K562 (cell line): ENCODE data around the gene SPRY2. TPM values are rescaled to one million over a fixed set of nuclear protein-coding genes. Genes with fewer than 3 reads are reported as not detected.

Source experiments
- ATF1 ChIP-seq, 2 experiments: fragments of 450-650 bp in 1 of 2; IDR thresholded peaks; 2 replicates each; pipeline ENCODE4 v1.6.1; 2016; ENCODE audit warnings: missing compliant biosample characterization in 1 of 2, missing genetic modification characterization in 1 of 2
- CBFA2T2 ChIP-seq: fragments of 450-650 bp; conservative IDR thresholded peaks from 2 replicates; pipeline ENCODE4 v1.6.1; 2017; ENCODE audit warnings: mild to moderate bottlenecking
- COPS2 ChIP-seq: fragments of 450-650 bp; conservative IDR thresholded peaks from 2 replicates; pipeline ENCODE4 v1.6.1; 2016; ENCODE audit warnings: mild to moderate bottlenecking, moderate library complexity
- MTA3 ChIP-seq: fragments of 450-650 bp; formaldehyde crosslinking; IDR thresholded peaks from 2 replicates; pipeline ENCODE4 v1.6.1; 2017; ENCODE audit warnings: mild to moderate bottlenecking, borderline replicate concordance
- NONO ChIP-seq, 2 experiments: fragments of 200-400 bp in 1 of 2; fragments of 450-650 bp in 1 of 2; formaldehyde crosslinking in 1 of 2; IDR thresholded peaks; 2 replicates each; pipeline ENCODE4 v1.6.1; 2017; ENCODE audit warnings: low read depth in 2 of 2, mild to moderate bottlenecking in 2 of 2, moderate library complexity in 2 of 2, low read length in 1 of 2
- PCBP1 ChIP-seq: fragments of 200-400 bp; formaldehyde crosslinking; IDR thresholded peaks from 2 replicates; pipeline ENCODE4 v1.6.1; 2018; ENCODE audit warnings: mild to moderate bottlenecking, low read depth, low read length; ENCODE audit not compliant: poor library complexity, severe bottlenecking
- SIN3B ChIP-seq: fragments of 450-650 bp; IDR thresholded peaks from 2 replicates; pipeline ENCODE4 v1.6.1; 2017; ENCODE audit warnings: low read depth, mild to moderate bottlenecking, moderate library complexity
- SP1 ChIP-seq: sonication (generic); formaldehyde crosslinking; IDR thresholded peaks from 2 replicates; pipeline ENCODE4 v1.8.1; 2022; ENCODE audit warnings: mild to moderate bottlenecking, missing genetic modification reagents
- SRSF7 ChIP-seq: fragments of 200-400 bp; formaldehyde crosslinking; optimal IDR thresholded peaks from 2 replicates; pipeline ENCODE3; 2017; ENCODE audit warnings: mild to moderate bottlenecking, low read depth, low read length
- TAF1 ChIP-seq: IDR thresholded peaks from 2 replicates; pipeline ENCODE4 v1.6.1; 2011; ENCODE audit warnings: mild to moderate bottlenecking, low read length, moderate library complexity; ENCODE audit not compliant: insufficient read depth, control insufficient read depth, severe bottlenecking; ENCODE audit errors: extremely low read depth
- ZFX ChIP-seq: sonication (generic); formaldehyde crosslinking; IDR thresholded peaks from 2 replicates; pipeline ENCODE4 v1.8.0; 2022; ENCODE audit warnings: mild to moderate bottlenecking, missing genetic modification reagents, moderate library complexity
- polyA plus RNA-seq, 8 experiments: library from polyadenylated mRNA; depleted of rRNA in 4 of 8; stranded (reverse) in 5 of 8; unstranded in 3 of 8; fragments of >200 nt; fragmentation: Nextera tagmentation in 2 of 8; fragmentation: Illumina TruSeq in 1 of 8; extraction: Ambion mirVana in 2 of 8; extraction: Trizol in 1 of 8; gene quantifications; 2 replicates each; pipeline versions ENCODE4 v1.2.1 to v1.2.3, GENCODE V29; 2011 to 2014; ENCODE audit warnings: inconsistent platforms in 1 of 8, missing spikeins in 1 of 8
- total RNA-seq, 7 experiments: library from RNA; depleted of rRNA in 6 of 7; stranded (reverse); fragments of >200 nt in 6 of 7; fragmentation: Illumina TruSeq in 2 of 7; extraction: Trizol in 2 of 7; gene quantifications; 2 replicates each; pipeline versions ENCODE4 v1.2.1 to v1.2.3, GENCODE V29; 2011 to 2021; ENCODE audit warnings: low replicate concordance in 1 of 7
- TF ChIP-seq, protein P1 (sequence below), 2 experiments: fragments of 200-800 bp in 1 of 2; sonication (Bioruptor generic) in 1 of 2; sonication (generic) in 1 of 2; formaldehyde crosslinking in 1 of 2; IDR thresholded peaks in 1 of 2; conservative IDR thresholded peaks in 1 of 2; 2 replicates each; pipeline versions ENCODE4 v1.5.0 to v1.6.1; 2016 to 2020; ENCODE audit warnings: missing compliant biosample characterization in 1 of 2, missing genetic modification characterization in 1 of 2, missing genetic modification reagents in 1 of 2
- TF ChIP-seq, protein P2 (sequence below): fragments of 250-450 bp; sonication (Bioruptor Pico); IDR thresholded peaks from 2 replicates; pipeline ENCODE4 v1.4.0; 2020

SPRY2 gene
- total and polyA plus RNA-seq, 9 of the 15 experiments (the other 6 are each of a cell fraction or from before 2014, with no cell fraction given), result 1.8 to 7.8 (median 3.4) TPM

- TF ChIP-seq COPS2, result no peak
- TF ChIP-seq CBFA2T2, result no peak
- TF ChIP-seq SRSF7, result no peak
- TF ChIP-seq SP1, result no peak
- peak; percentile 68 for TF ChIP-seq PCBP1
- TF ChIP-seq MTA3, result peak; percentile 38; the same call in 1 of the 2 replicates
- TF ChIP-seq NONO (IDR thresholded peaks at IDR 0.05; ENCODE audit: low read depth in 2 of 2, low read length in 1 of 2), result no peak
- TF ChIP-seq ZFX (CRISPR knock-in tag), result peak; percentile 60
- TF ChIP-seq, protein P1, sequence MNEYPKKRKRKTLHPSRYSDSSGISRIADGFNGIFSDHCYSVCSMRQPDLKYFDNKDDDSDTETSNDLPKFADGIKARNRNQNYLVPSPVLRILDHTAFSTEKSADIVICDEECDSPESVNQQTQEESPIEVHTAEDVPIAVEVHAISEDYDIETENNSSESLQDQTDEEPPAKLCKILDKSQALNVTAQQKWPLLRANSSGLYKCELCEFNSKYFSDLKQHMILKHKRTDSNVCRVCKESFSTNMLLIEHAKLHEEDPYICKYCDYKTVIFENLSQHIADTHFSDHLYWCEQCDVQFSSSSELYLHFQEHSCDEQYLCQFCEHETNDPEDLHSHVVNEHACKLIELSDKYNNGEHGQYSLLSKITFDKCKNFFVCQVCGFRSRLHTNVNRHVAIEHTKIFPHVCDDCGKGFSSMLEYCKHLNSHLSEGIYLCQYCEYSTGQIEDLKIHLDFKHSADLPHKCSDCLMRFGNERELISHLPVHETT (CRISPR knock-in tag; conservative IDR thresholded peaks at IDR 0.05 in 1 of 2, IDR thresholded peaks at IDR 0.05 in 1 of 2), result 0 out of 4 replicates have a peak, but pooled peaks of 1 of the 2 experiments have one; percentile 35
- TF ChIP-seq SIN3B, result 0 out of 2 replicates have a peak, but pooled peaks have one; percentile 30
- TF ChIP-seq, protein P2, sequence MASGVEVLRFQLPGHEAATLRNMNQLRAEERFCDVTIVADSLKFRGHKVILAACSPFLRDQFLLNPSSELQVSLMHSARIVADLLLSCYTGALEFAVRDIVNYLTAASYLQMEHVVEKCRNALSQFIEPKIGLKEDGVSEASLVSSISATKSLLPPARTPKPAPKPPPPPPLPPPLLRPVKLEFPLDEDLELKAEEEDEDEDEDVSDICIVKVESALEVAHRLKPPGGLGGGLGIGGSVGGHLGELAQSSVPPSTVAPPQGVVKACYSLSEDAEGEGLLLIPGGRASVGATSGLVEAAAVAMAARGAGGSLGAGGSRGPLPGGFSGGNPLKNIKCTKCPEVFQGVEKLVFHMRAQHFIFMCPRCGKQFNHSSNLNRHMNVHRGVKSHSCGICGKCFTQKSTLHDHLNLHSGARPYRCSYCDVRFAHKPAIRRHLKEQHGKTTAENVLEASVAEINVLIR, result no peak
- TF ChIP-seq ATF1 (CRISPR knock-in tag; IDR thresholded peaks at IDR 0.05), result no peak
- peak; percentile 64; the same call in 1 of the 2 replicates for TF ChIP-seq ATF1 (tag; IDR thresholded peaks at IDR 0.05)
- peak; percentile 76 for TF ChIP-seq TAF1
Observed at GRCh38 chr13:80341101-80341755, at the start of gene SPRY2 (continued).
